AG08395 (cell line): ENCODE measurements around the gene MOV10L1.
"Not testable (repeated sequence)": the region's sequence is repeated elsewhere in the genome, so short reads cannot be mapped to it uniquely, and the experiment has no call there.

Experiments
- DNase-seq: peaks from one replicate; pipeline ENCODE4 v3.0.0; 2012; ENCODE audit warnings: mixed read lengths, low spot score

MOV10L1 gene

GRCh38 chr22:50078246-50078645, 11.6 kb upstream of the MOV10L1 start:
- DNase-seq = no peak

- no peak for DNase-seq
Measured at GRCh38 chr22:50078761-50079160, 11.0 kb upstream of the MOV10L1 start.

DNA sequence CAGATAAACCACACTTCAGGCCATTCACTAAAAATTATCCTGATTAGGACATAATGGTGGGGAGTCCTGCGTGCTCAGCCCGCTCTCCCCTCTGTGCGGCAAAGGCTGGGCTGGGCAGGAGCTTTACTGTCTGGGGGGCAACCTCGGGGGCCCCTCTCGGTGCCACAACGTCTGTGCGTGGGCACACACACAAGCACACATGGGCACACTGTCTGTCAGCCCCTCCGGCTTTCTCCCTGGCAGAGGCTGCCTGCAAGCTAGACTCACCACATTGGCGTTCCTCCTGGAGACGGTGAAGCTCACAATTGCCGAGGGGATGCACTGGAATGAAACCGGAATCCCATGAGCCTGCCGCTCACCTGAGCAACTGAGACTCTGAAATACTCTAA, 9.7 kb upstream of the MOV10L1 start:
- DNase-seq = no peak

GRCh38 chr22:50081426-50082196, 8.2 kb upstream of the MOV10L1 start:
- no peak for DNase-seq

- no peak for DNase-seq
Measured at GRCh38 chr22:50082197-50082715, 7.5 kb upstream of the MOV10L1 start.

DNA sequence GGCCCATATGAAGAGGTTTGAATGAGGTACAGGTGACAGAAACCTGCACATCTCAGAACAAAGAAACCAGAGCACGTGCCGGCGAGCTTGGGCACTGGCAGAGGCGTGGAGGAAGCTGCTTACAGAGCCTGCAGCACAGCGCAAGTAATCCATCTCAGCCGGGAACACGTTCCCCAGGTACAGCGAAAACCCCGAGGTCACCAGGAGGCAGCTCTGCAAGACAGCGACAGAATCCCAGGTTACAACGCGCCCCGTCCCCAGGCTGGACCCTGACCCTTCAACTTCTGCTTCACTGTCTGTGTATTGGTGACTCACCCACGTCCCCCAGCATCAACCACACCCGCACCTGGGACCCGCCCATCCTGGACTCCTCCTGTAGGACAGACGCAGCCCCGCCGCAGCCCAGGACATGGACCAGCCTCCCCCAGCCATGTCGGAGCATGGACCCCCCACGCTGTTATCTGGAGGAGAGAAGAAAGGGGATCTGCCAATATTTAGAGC, 6.8 kb upstream of the MOV10L1 start:
- no peak for DNase-seq

- DNase-seq = no peak
Measured at GRCh38 chr22:50083462-50084079, 6.2 kb upstream of the MOV10L1 start.

- DNase-seq = no peak
Measured at GRCh38 chr22:50084080-50084477, 5.7 kb upstream of the MOV10L1 start.

GRCh38 chr22:50084614-50085021, 5.2 kb upstream of the MOV10L1 start:
- no peak for DNase-seq

GRCh38 chr22:50085211-50085972, 4.4 kb upstream of the MOV10L1 start, which contains the start of gene MLC1:
Gene MLC1, minus strand, starts transcription at chr22:50085426. Its CDS starts 524 bp downstream, at chr22:50084902.
- DNase-seq = no peak

DNA sequence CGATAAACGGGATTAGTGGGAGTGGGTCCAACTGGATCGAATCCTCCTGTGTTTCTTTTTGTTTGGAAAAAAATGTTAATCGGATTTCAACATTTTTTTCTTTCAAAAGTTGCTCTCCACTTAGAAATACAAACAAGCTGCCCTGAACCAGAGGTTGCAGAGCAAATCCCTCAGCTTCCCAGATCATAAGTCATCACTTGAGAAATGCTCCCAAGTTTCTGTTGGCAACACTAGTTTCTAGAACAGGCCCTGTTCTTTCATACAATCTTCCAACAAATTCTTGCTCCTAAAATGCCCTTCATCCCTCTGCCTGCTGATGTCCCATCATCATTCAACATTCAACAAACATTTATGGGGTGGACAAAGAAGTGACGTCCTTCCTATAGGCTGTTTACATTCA, 3.3 kb upstream of the MOV10L1 start:
- peak; percentile 39 for DNase-seq

DNA sequence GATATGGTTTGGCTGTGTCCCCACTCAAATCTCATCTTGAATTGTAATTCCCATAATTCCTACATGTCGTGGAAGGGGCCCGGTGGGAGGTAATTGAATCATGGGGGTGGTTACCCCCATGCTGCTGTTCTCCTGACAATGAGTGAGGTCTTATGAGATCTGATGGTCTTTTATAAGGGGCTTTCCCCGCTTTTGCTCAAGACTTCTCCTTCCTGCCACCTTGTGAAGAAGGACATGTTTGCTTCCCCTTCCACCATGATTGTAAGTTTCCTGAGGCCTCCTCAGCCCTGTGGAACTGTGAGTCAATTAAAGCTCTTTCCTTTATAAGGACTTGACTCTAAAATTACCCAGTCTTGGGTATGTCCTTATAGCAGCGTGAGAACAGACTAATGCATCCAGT, 2.8 kb upstream of the MOV10L1 start:
- DNase-seq = not testable (repeated sequence)

DNA sequence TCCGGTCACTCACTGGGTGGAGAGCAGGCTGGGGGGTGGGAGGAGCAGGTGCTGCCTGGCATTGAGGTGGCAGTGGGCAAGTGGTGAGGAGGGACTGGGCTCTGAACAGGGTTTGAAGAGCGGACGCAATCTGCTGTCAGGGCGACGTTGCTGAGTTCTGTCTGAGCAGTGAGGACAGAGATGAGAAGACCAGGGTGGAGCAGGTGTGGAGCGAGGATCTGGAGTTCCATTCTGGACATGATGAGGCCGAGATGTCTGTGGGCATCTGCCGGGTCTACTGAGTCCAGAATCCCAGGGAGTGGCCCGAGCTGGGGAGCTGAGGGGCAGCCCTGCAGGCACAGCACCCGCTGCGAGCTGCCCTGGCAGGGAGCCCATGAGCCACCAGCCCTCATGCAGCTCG, 2.2 kb upstream of the MOV10L1 start:
- DNase-seq = no peak

DNA sequence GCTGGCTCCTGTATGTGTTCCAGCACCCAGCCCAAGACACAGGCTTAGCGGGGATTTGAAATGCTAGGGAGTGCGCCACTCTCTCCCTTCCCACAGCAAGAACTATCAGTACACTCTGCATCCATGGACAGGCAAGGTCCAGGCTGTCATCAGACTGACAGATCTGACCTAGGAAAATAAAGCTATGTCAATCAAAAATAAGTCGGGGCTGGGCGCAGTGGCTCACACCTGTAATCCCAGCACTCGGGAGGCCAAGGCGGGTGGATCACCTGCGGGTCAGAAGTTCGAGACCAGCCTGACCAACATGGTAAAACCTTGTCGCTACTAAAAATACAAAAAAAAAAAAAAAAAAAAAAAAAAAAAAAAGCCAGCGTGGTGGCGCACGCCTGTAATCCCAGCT, 1.7 kb upstream of the MOV10L1 start:
- no peak for DNase-seq

DNA sequence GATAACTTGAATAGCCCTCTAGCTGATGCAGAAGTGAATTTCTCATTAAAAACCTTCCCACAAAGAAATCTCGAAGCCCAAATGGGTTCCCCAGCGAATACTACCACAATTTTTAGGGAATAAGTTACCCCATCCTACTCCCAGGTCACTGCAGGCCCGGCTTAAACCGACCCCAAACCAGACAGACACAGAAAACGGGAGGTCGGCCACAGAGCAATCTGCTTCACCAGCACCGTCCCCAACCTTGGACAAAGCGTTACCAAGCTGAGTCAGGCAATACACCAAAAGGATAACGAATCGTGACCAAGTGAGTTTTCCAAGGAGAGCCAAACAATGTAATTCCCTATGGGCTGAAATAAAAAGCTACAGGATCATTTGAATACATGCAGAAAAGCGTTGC, 575 bp upstream of the MOV10L1 start:
- DNase-seq = no peak

DNA sequence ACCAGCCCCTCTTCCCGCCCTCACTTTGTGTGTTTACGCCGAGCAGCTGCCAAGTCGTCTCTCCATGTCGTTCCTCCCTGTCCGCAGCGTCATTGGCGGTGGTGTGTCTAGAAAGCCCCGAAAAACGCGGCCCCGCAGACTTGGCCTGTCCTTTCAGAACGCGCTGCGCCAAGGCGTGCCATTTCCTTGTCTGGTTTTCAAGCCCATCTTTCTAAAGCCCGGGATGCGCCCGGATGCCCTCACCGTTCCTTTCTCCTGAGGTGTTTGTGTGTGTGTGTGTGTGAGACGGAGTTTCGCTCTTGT, 557 bp downstream of the MOV10L1 start:
- DNase-seq = no peak

GRCh38 chr22:50091092-50091768, 1.4 kb downstream of the MOV10L1 start:
- DNase-seq = no peak

DNA sequence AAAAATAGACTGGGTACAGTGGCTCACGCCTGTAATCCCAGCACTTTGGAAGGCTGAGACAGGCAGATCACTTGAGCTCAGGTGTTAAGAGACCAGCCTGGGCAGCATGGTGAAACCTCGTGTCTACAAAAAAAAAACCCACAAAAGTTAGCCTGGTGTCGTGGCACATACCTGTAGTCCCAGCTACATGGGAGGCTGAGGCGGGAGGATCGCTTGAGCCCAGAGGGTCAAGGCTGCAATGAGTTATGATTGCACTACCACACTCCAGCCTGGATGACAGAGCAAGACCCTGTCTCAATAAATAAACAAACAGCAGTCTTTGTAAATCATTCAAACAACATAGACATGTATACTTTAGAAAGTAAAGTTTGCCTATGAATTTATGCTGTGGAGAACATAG, 2.5 kb downstream of the MOV10L1 start:
- no peak for DNase-seq

GRCh38 chr22:50098052-50098451, 8.2 kb downstream of the MOV10L1 start:
- DNase-seq = no peak

DNA sequence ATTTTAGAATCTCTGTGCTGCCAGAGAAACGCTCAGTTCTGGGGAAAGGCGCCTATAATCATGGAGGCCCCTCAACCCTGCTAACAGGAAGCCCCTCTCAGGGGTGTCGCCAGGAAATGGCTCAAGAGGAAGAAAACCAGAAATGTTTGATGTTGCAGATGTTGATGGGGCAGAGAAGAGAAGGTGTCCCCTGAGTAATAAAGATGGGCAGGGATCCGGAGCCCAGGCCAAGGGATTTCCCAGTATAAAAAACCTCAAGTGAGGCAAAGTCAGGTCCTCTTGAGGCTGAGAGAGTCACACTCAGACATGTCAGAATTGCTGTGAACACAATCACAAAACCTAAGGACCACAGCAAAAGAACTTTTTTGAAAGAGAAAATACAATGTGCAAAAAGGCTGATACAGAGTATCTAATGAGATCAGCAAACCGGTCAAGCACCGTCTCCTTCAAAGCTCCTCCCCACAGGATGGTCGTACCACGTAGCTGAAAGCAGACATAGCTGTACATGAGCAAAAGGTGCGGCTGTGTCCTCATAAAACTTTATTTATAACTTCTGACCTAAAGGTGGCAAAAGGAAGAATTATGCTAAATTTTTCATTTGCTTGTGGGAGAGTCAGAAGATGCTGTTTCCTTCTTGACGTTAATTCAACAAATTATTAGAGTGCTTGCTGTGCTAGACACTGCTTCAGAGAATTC, 12.2 kb downstream of the MOV10L1 start:
- DNase-seq = no peak

DNA sequence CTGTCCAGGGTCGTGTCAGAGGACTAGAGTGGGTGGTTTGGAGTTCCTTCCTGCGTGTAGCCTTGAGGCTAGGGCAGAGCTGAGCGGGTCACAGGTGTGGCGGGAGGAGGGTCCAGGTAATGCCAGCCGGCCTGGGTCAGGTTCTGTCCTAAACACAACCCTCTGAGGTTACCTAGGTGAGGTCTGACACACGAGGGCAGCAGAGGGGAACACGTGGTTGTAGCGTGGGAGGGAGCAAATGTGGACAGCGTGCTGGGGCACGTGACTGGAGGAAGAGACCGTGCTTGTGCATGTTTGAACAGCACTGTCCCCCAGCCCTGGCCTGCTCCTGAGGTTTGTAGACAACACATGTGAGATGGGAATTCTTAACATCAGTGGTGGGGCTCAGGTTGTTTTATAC, 13.1 kb downstream of the MOV10L1 start:
- DNase-seq = no peak

GRCh38 chr22:50104141-50104544, 14.3 kb downstream of the MOV10L1 start:
- DNase-seq = no peak
